SU-DHL-6 (cell line): ENCODE data around the gene EPN1.

ENCODE experiments used
- H2AFZ ChIP-seq: fragments of 200-600 bp; sonication (generic); 2 replicates; pipeline ENCODE4 v1.6.1; 2014; ENCODE audit warnings: low read depth, mild to moderate bottlenecking, moderate library complexity, mixed read lengths, antibody characterized with exemption, low read length; ENCODE audit not compliant: severe bottlenecking
- H3F3A ChIP-seq: fragments of 200-600 bp; shearing (Covaris generic); 2 replicates; pipeline ENCODE4 v1.6.0; 2016; ENCODE audit warnings: antibody characterized with exemption, mild to moderate bottlenecking; ENCODE audit not compliant: insufficient read depth
- H3K27ac ChIP-seq: fragments of 200-600 bp; sonication (generic); 2 replicates; pipeline ENCODE4 v1.5.1; 2016; ENCODE audit warnings: low read depth, mild to moderate bottlenecking, low read length, moderate library complexity, mixed read lengths
- H3K27me3 ChIP-seq: fragments of 200-600 bp; sonication (generic), shearing (Covaris generic); 2 replicates; pipeline ENCODE4 v1.6.0; 2014; ENCODE audit warnings: mild to moderate bottlenecking, low read length
- H3K36me3 ChIP-seq: fragments of 200-600 bp; sonication (generic); 2 replicates; pipeline ENCODE4 v1.6.1; 2014; ENCODE audit warnings: mild to moderate bottlenecking, low read length, mixed read lengths
- H3K4me2 ChIP-seq: fragments of 300-600, 200-600 bp; shearing (Covaris generic), sonication (generic); 2 replicates; pipeline ENCODE4 v1.6.0; 2014; ENCODE audit warnings: low read length, low read depth, mild to moderate bottlenecking; ENCODE audit not compliant: poor library complexity, severe bottlenecking
- H3K4me3 ChIP-seq: fragments of 200-600 bp; sonication (generic); 2 replicates; pipeline ENCODE4 v1.5.1; 2014; ENCODE audit warnings: antibody characterized with exemption, low read length, mild to moderate bottlenecking, mixed read lengths; ENCODE audit not compliant: insufficient read depth, poor library complexity, severe bottlenecking
- H3K79me2 ChIP-seq: fragments of 200-600 bp; sonication (generic); 2 replicates; pipeline ENCODE4 v1.6.1; 2014; ENCODE audit warnings: mild to moderate bottlenecking, low read length, moderate library complexity; ENCODE audit not compliant: insufficient read depth
- H3K9ac ChIP-seq: fragments of 200-600 bp; sonication (generic); 2 replicates; pipeline ENCODE4 v1.7.0; 2014; ENCODE audit warnings: mild to moderate bottlenecking, low read length
- H3K9me2 ChIP-seq: fragments of 200-600 bp; sonication (generic); replicated peaks from 2 replicates; pipeline ENCODE4 v1.6.1; 2014; ENCODE audit warnings: low read length; ENCODE audit not compliant: insufficient read depth
- H3K9me3 ChIP-seq: fragments of 200-600 bp; sonication (generic); 2 replicates; pipeline ENCODE4 v1.6.1; 2014; ENCODE audit warnings: low read length, mixed read lengths; ENCODE audit not compliant: insufficient read depth
- H4K20me1 ChIP-seq: fragments of 200-600 bp; sonication (generic); 2 replicates; pipeline ENCODE4 v1.6.1; 2014; ENCODE audit warnings: low read depth, mild to moderate bottlenecking, antibody characterized with exemption, low read length, moderate library complexity, mixed read lengths
- EZH2phosphoT487 ChIP-seq: fragments of 200-600 bp; sonication (generic), shearing (Covaris generic); conservative IDR thresholded peaks from 2 replicates; pipeline ENCODE4 v1.6.1; 2018; ENCODE audit warnings: mild to moderate bottlenecking, antibody characterized with exemption, low read length, moderate library complexity, mixed read lengths
- TF ChIP-seq, protein P1 (sequence below): fragments of 200-600 bp; sonication (generic); IDR thresholded peaks from one replicate; pipeline ENCODE4 v1.5.1; 2017; ENCODE audit warnings: antibody characterized with exemption, mild to moderate bottlenecking, low read length, moderate library complexity; ENCODE audit not compliant: insufficient read depth, poor library complexity, severe bottlenecking

Gene EPN1

DNA sequence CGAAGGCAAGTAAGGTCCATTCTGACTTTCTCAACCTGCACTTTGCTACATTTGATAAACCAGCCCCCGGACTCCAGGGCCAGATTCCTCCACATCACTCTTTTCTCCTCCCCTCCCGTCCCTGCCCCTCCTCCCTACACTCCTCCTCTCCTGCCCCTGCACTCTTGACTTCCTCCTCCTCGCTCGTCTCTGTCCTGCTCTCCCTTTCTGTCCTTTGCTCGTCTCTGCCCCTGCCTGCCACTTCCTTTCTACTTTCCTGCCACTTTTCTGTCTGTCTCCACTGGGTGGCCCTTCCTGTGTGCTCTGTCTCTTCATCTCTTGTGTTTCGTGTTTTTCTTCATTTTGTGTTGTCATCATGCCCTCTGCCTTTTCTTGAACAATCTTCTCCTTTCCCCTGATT is 13.2 kb upstream of the EPN1 start:
- Histone ChIP-seq H2AFZ (no peak overlapping the region), H3K27me3 (no peaks in the 10 kb centered on the region), H3K4me3 (no peak overlapping the region), H3K36me3 (peaks cover 17% of the 10 kb centered on the region), H3K79me2 (peaks cover 97% of the 10 kb centered on the region), H3K27ac (no peak overlapping the region), H3F3A (no peaks in the 10 kb centered on the region), H3K9me3 (no peaks in the 10 kb centered on the region), H3K9ac (no peak overlapping the region), H4K20me1 (peaks cover 22% of the 10 kb centered on the region; the same call in 1 of the 2 replicates), H3K9me2 (no peaks in the 10 kb centered on the region), H3K4me2 (no peak overlapping the region)
- TF ChIP-seq EZH2phosphoT487, result no peak
- TF ChIP-seq, protein P1, sequence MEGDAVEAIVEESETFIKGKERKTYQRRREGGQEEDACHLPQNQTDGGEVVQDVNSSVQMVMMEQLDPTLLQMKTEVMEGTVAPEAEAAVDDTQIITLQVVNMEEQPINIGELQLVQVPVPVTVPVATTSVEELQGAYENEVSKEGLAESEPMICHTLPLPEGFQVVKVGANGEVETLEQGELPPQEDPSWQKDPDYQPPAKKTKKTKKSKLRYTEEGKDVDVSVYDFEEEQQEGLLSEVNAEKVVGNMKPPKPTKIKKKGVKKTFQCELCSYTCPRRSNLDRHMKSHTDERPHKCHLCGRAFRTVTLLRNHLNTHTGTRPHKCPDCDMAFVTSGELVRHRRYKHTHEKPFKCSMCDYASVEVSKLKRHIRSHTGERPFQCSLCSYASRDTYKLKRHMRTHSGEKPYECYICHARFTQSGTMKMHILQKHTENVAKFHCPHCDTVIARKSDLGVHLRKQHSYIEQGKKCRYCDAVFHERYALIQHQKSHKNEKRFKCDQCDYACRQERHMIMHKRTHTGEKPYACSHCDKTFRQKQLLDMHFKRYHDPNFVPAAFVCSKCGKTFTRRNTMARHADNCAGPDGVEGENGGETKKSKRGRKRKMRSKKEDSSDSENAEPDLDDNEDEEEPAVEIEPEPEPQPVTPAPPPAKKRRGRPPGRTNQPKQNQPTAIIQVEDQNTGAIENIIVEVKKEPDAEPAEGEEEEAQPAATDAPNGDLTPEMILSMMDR, result no peak

- peaks cover 95% of the 10 kb centered on the region for H3K79me2 ChIP-seq
- H3K27ac ChIP-seq, result no peak overlapping the region
- no peak overlapping the region for H3K4me2 ChIP-seq
- H2AFZ ChIP-seq, result no peak overlapping the region
- no peaks in the 10 kb centered on the region for H3K27me3 ChIP-seq
- peaks cover 11% of the 10 kb centered on the region; the same call in 1 of the 2 replicates for H4K20me1 ChIP-seq
- H3K9ac ChIP-seq, result no peak overlapping the region
- H3K9me2 ChIP-seq, result no peaks in the 10 kb centered on the region
- peaks cover 17% of the 10 kb centered on the region; the same call in 1 of the 2 replicates for H3K36me3 ChIP-seq
- TF ChIP-seq, protein P1, result no peak
- no peak for TF ChIP-seq EZH2phosphoT487
- H3F3A ChIP-seq, result no peaks in the 10 kb centered on the region
- H3K9me3 ChIP-seq, result no peaks in the 10 kb centered on the region
- H3K4me3 ChIP-seq, result no peak overlapping the region
Measured at GRCh38 chr19:55663846-55664536, 11.0 kb upstream of the EPN1 start.

GRCh38 chr19:55666343-55667005 is 8.6 kb upstream of the EPN1 start:
- no peaks in the 10 kb centered on the region for H3K27me3 ChIP-seq
- peaks cover 92% of the 10 kb centered on the region for H3K79me2 ChIP-seq
- TF ChIP-seq, protein P1, result no peak
- no peak for TF ChIP-seq EZH2phosphoT487
- H4K20me1 ChIP-seq, result peaks cover 16% of the 10 kb centered on the region; the same call in 1 of the 2 replicates
- H3K4me2 ChIP-seq, result no peak overlapping the region
- no peak overlapping the region for H2AFZ ChIP-seq
- H3K9me3 ChIP-seq, result no peaks in the 10 kb centered on the region
- H3K4me3 ChIP-seq, result no peak overlapping the region
- H3K9ac ChIP-seq, result no peak overlapping the region
- H3K9me2 ChIP-seq, result no peaks in the 10 kb centered on the region
- no peaks in the 10 kb centered on the region for H3F3A ChIP-seq
- H3K36me3 ChIP-seq, result peaks cover 16% of the 10 kb centered on the region; the same call in 1 of the 2 replicates
- H3K27ac ChIP-seq, result no peak overlapping the region
